Activated CD8-positive, alpha-beta memory T cell treated with anti-CD3 and anti-CD28 coated beads, Interleukin-2, amount 50 U/mL, for 1 hour (primary cell): ENCODE measurements around the gene LAMA2.
"Not testable (repeated sequence)": the region's sequence is repeated elsewhere in the genome, so short reads cannot be mapped to it uniquely, and the experiment has no call there.

Source experiments
- DNase-seq: peaks from one replicate; pipeline ENCODE4 v3.0.0-alpha.2; 2020; ENCODE audit errors: extremely low read depth

LAMA2 gene

DNA sequence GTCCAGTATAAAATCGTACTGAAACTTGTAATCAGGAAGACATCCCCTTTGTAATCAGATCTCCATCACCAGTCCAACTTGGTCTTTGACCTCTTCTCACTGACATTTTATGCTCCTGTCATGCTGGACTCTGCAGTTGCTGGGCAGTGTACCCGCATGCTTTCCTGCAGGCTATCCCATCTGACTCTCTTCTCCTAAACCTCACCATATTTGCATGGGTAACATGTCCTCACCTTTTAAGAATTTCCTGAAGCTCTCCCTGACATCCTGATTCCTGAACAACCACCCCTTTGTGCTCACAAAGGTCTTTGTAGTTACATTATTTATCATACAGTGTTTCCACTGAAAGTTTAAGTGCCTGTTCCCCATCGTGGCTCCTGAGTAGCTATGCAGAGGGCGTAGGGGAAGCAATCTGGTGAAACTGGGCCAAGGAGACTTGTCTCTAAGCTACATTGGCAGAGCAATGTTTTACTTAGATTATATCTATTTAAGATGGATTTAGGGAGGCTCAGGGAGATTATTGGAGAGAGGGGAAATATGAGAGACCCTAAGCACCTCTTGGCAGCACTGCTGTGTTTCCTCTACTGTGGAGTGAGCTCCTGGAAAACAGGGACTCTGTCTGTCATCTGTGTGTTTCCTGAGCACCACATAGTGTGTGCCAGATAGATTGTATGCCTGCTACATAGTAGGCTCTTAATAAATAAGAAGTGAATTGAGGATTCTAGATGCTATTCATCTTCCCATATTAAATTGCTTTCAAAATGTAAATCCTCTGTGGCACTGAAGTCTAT, 124.0 kb downstream of the LAMA2 start:
- DNase-seq = no peak

DNA sequence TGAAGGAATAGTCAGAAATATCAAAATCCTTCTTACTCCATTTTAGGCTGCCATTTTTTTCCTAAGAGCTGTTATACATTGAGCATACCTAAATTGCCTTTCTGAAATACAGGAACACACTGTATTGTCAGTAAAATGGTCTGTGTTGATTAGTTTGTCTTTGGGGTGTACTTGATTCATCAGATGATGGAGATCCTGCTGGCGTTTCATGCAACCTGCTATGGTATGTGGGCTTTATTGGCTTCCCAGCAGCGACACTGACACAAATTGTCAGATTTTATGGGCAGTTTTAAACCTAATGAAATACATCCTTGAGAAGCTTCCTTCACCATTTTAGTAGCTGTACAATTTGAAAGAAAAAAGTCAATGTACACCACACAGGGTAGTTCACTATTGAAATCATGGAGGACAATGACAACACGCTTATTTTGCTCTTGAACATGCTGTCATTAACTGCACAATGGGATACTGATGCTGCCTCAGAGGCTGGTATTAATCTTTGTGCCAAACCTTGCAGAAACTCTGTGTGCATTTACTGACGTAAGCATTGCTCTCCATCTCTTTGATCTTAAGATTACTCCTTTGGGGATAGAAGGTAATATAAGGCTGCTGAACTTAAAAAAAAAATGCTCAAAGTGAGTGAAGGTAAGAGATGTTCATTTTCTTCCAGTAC, 124.9 kb downstream of the LAMA2 start:
- no peak for DNase-seq

DNA sequence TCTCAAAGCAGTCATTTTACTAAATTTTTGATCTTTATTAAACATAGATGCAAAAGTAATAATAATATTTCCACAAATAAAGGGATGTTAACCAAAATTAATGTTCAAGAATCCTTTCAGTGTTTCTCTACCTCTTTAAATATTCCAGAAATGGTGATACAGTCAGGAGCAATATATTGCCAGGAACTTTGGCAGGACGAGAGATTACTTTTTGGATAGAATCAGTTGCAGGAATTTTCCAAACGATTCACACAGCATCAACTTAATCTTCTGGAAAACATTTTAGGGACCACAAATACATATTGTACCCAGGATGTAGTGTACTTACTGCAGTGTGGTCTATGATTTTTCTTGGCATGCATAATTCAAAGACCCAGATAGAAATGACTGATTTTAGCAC, 125.7 kb downstream of the LAMA2 start:
- no peak for DNase-seq

DNA sequence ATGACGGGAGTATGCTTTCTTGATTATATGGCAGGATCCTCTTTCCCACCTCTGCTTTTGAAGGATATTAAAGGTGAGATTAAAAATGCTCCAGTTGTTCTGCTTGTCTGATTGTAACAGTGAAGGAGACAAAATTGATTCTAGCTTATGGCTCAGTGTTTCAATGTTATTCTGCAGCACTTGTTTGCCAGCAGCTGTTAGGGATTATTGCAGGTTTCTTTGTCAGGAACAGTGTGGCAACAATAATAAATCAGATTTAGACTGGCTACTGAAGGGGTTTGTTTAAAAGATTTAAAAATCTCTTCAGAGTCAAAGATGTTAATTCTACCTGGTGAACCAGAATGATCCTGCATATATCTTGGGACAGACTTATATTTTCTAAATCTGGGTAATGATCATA, 126.9 kb downstream of the LAMA2 start:
- no peak for DNase-seq

DNA sequence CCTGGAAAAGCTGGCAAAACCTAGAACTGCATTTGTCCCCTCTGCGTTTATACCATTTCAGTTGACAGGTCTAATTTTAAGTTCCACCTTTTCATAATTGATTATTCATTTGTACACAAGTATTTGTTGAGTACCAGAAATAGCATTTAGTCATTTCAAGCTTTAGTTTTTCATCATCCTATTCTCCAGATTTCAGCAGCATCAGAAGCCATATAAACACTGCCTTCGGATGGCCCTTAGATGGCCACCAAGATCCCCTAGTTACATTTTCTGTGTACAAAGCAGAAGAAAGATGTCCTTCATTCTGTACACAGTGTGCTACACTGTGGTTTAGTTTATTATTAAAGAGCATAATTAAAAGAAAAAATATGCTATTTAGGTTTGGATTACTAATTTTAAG, 131.4 kb downstream of the LAMA2 start:
- no peak for DNase-seq

DNA sequence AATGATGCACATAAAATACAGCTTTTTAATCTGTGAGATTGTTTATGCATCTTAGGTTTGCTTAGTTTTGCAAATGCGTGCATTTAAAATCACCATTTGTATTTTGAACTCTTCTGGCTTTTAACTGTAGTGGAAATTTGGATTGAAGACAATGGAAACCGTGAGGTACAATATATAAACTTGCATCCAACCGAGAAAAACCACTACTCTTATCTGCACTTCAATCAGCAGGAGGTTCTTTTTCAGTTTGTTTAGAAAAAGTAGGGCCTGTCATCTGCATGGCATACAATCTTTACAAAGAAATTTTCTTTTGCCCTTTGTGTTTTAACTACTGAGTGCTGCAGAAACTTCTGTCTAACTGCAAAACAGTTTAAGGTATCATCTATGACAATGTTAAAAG, 132.8 kb downstream of the LAMA2 start:
- no peak for DNase-seq

DNA sequence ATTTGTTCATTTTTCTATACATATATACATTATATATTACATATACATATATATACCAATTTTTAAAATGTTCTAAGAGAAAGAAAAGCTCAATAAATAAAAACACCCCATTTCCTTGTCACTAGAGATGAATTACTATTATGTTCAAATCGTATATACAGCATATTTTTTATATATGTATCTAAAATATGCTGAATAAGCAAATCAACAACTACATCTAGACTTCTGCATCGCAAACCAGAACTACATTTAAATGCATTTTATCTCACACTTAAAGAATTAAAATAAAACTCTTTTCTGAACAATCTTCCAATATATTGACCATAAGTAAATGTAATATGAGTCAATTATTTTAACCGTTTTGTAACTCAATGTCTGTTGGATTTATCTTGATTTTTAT, 133.9 kb downstream of the LAMA2 start:
- no peak for DNase-seq

DNA sequence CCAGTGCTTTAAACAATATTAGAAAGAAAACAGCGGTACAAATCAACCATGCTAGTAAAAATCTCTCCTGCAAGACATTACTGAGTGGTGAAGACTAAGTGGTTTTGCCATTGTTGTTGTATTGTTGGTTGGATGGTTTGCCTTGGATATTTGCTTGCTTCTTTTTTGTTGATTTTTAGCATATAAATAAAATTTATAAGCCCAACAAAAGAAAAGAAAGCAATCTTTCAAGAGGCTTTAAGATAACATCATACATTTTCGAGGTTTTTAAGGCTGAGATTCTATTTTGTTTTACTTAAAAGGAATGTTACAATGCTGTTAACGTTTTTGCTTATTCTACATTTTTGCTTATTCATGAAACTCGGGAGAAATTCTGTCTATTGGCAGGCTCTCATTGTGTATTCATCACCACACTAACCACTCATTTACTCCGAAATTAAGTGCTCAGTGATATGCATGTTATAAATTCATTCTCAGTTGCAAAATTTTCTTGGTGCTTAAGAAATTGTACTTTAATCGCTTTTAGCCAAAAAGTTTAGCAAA, 139.1 kb downstream of the LAMA2 start:
- DNase-seq = no peak

DNA sequence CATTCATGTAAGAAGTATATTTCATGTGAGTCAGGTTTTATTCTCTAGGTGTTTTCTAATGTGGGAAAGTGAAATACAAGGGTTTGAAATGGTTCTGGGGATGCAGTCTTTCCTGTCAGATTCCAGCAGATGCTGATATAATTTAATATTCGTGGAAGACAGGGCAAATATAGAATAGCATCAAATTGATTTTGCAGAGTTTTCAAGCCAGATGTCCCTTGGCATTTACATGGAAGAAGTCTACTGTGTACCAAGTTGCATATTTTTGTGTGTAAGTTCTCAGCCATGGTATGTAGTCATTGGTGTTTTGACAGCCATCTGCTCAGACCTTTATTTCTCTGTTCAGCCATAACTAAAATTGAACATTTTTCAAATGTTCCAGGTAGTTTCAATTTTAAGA, 143.7 kb downstream of the LAMA2 start:
- no peak for DNase-seq

DNA sequence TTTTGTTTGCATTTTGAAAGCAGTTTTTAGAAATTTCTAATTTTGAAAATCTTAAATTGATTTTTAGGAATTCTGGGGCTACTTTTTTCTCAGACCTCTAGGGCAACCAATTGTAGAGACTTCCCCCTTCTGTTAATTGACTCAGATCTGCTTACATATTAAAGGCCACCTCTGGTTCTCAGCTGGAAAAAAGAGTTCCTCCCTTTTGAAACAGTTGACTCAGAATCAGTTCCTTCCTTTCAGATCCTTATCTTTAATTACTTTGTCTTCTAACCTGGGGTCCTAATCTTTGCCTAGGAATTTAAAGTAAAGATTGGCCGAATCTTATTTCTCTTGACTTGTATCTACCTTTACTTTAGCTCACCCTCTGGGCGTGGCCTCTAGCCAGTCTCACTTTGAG, 146.8 kb downstream of the LAMA2 start:
- DNase-seq = no peak

DNA sequence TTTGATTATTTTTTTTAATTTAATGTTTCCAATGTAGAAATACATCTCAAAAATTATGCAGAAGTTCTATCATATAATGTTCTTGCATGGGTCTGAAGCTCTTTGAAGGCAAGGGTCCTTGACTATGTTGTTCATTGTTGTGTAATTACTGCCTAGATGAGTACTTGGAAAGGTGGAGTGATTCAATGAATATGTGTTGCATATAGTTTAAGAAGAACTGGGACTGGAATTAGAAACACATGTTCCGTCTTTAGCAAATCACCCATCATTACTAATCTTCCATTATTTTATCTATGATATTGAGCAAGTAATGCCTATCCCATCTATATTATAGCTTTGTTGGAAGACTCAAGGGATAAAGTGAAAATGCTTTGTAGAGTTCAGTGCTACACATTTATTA, 147.3 kb downstream of the LAMA2 start:
- DNase-seq = no peak

DNA sequence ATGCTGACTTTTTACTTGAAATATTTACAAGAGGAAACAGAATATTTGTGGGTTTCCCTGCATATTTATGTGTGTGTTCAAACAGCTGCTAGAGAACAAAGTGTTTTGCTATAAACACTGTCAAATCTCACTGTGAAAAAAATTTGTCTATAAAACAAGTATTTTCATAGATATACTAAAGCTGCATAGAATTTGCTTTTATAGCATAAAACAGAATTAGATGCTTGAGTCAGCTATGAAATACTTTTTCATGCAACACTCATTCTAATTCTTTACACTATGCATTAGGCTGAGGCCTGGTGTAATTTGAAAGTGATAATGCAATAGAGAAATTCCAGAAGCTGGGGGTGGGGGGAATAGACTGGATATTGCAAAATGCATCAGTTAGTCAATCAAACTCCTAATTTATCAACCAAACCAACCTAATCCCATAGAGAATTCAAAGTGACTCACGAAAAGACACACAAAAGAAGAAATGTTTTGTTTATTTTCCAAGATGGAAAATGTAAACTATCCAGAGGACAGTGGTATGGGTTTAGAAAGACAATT, 148.2 kb downstream of the LAMA2 start:
- DNase-seq = no peak

DNA sequence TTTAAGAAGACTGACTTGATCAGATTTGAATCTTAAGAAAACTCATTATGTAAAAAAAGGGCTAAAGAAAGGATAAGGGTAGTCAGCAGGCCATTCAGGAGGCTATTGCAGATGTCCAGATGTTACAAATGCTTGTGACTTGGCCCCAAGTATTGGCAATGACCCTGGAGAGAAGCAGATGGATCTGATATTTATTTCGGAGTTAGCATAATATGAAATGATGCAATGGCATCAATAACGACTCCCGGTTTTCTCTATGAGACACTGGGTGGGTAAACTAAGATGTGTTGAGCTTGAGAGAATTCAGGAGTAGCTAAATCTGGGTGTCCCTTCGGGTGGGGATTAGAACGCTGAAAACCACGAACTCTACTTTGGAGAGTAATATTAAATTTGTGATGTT, 149.7 kb downstream of the LAMA2 start:
- DNase-seq = no peak

DNA sequence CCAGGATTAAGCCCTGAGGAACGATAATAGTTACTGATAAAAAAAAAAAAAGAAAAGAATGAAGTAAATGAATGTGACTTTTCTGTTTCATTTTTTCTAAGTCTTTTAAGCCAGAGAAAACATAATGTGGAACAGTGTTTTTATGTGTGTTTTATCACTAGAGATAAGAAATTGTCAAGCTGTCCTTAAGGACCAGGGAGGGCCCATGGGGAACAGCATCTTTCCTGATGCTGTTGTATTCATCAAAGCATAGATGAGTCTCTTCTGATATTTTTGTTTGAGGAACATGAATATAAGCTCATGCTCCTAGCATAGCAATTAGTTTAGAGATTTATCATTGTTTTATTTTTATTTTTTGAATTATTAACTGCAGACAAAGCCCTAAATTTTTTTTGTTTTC, 150.2 kb downstream of the LAMA2 start:
- DNase-seq = no peak

DNA sequence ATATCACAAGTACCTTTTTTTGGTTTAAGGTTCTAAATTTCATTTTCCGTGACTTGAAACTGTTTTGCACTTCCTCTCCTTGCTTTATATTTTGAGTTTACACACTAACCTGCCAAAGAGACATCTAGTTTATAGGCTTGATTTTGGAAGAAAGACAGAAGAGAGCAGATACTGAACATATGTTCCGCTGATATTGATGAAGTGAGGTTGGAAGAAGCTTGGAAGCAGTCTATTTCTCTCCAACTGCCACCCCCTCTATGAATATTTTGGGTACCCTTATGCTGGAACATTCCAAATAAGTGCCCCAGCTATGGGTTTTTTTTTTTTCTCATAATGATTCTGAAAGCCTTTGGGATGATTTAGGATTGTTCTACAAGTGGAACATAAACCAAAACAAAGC, 150.6 kb downstream of the LAMA2 start:
- DNase-seq = no peak

DNA sequence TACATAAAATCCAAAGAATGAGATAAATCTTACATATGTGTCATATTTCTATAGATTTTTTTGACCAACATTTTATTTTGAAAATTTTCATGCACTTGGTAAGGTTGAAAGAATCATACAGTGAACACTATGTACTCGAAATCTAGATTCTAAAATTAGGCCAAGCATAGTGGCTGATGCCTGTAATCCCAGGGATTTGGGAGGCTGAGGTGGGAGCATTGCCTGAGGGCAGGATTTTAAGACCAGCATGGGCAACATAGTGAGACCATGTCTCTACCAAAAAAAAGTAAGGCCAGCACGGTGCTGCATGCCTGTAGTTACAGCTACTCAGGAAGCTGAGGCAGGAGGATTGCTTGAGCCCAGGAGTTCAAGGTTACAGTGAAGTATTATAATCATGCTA, 158.6 kb downstream of the LAMA2 start:
- DNase-seq = no peak

DNA sequence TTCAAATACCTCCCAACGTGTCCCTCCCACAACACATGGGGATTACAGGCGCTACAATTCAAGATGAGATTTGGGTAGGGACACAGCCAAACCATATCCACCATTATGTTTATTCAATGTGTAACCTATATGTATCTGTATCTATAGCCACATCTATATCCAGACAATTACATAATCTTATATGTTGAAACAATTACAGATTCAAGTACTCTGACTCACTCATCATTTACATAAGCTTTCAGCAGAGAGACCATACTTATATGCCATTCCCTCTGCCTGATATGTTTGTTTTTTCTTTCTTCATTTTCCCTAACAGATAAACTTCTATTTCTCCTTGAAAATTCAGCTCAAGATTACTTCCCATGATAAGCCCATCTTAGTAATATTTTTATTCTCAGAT, 163.6 kb downstream of the LAMA2 start:
- no peak for DNase-seq

DNA sequence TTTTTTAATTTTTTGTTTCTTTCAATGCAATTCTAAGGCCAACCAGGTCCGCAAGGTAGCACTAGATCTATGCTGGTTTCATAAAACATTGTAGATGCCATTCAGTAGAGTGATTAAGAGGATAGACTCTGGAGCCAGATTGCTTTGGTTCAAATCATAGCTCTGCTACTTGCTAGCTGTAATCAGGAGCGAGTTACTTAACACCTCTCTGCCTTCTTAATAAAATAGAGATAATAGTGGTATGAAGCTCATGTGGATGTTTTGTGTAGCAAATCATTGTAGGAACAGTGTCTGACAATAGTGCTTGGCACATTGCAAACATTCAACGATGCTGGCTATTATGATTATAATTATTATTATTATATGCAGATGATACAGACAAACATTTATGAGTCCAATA, 164.9 kb downstream of the LAMA2 start:
- DNase-seq = no peak

DNA sequence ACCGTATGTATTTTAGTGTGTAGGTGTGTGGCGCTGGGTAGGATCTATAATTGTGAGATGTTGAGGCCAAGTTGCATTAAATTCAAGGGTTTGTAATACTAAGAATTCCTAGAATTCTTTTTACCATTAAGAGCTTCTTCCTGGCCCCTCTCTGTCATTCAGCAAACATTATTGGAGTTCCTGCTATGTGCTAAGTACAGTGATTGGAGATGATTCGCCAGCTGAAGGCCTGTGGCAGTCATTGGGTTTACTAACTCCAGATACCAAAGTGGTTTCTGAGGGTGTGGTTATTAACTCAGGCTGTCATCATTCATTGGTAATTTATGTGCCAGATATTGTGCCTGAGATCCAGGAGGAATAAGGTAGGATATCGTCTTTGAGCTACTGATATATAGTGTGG, 167.1 kb downstream of the LAMA2 start:
- DNase-seq = no peak

DNA sequence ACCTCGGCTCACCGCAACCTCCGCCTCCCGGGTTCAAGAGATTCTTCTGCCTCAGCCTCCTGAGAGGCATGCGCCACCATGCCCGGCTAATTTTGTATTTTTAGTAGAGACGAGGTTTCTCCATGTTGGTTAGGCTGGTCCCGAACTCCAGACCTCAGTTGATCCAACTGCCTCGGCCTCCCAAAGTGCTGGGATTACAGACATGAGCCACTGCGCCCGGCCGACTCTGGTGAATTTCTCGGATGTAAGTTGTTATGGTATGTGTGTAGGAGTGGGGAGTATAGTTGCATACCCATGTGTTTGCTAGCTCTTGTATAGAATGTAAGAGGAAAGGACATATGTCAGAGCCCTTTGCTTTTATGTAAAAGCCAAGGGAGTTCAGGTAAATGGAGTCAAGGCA, 170.2 kb downstream of the LAMA2 start:
- DNase-seq = not testable (repeated sequence)

DNA sequence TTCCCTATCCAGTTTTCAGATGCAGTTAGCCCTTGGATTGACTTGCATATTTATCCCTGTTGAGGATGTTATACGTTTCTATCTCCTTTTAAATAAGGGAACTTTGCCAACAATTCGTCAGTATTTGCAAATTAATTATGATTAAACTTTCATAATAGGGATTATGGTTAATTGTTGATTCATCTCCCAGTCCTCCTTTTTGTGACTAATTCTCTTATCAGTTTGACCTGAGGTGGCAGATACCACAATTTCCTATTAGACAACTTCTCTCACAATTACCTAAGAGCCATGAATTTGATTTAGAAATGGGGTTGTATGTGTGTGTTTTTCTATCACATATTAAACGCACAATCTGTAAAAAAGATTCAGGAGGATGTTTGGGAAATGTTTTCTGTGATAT, 172.9 kb downstream of the LAMA2 start:
- DNase-seq = no peak

DNA sequence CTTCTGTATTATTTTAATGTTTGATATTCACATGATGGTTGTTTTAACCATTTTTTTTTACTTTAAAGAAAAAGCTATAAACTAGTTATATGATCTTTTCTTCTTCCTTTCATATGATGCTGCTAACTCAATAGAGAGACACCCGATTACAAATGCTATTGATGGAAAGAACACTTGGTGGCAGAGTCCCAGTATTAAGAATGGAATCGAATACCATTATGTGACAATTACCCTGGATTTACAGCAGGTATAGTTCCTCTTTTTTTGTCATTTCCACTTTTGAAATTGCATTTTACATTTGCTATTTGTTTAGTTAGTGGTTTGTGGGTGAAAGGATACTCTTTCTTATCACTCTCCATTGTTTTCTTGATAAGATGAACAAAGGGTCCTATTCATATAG, 176.7 kb downstream of the LAMA2 start:
- DNase-seq = no peak

DNA sequence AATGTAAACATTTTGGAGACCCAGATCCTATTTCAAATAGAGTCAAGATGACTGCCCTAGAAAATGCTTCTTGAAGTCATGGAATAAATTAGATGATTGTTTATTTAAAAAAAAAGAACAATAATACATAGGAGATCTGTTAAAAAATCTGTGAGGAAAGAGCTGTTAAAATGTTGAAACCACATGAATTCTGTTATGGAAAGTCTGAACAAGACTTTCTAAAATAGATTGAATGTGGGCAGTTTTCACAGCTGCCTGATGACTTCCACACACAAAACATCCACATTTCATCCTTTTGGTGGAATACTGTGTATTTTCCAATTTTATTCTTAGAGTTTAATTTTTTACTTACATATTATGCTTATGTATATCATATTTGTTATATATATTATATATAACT, 186.1 kb downstream of the LAMA2 start:
- DNase-seq = no peak
